Measurements from ENCODE around the gene B3GALT6. TPM values are rescaled to one million over a fixed set of nuclear protein-coding genes. Genes with fewer than 3 reads are reported as not detected.

Gene B3GALT6
- total RNA-seq, 6 experiments from 2014 or later: 24.5 to 35.7 (median 25.8) TPM

DNA sequence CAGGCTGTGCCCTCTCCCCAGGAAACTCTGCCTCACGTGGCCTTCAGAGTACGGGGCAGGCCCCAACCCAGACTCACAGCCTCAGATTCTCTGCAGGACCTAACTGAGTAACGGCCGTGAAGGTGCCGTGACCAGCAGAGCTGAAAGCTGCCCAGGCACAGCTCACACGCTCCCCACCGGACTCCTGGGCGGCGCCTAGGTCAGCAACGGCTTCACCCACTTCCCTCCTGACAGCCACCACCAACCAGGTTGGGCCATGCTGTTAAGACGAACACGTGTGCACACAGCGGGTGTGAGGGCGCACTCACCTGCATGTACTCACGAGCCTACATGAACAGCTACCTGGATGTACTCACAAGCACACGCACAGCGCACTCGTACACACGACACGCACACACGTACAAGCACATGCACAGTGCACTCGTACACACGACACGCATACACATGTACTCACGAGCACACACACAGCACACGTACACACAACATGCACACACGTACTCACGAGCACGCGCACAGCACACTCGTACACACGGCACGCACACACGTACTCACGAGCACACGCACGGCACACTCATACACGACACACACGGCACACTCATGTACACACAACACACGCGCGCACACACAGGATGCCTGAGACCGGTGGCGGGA is 9.3 kb upstream of the B3GALT6 start:
- Mint-ChIP-seq H3K4me1 (ENCODE audit: low read depth) (no peaks in the 10 kb centered on the region), H3K4me3 (no peak overlapping the region), H3K27ac (no peak overlapping the region), H3K36me3 (ENCODE audit: low read depth) (peaks cover 32% of the 10 kb centered on the region), H3K9me3 (no peaks in the 10 kb centered on the region), H3K27me3 (ENCODE audit: insufficient read depth) (0 out of 2 replicates have a peak, but pooled peaks cover under 1% of the 10 kb centered on the region)
- TF ChIP-seq, protein P1, sequence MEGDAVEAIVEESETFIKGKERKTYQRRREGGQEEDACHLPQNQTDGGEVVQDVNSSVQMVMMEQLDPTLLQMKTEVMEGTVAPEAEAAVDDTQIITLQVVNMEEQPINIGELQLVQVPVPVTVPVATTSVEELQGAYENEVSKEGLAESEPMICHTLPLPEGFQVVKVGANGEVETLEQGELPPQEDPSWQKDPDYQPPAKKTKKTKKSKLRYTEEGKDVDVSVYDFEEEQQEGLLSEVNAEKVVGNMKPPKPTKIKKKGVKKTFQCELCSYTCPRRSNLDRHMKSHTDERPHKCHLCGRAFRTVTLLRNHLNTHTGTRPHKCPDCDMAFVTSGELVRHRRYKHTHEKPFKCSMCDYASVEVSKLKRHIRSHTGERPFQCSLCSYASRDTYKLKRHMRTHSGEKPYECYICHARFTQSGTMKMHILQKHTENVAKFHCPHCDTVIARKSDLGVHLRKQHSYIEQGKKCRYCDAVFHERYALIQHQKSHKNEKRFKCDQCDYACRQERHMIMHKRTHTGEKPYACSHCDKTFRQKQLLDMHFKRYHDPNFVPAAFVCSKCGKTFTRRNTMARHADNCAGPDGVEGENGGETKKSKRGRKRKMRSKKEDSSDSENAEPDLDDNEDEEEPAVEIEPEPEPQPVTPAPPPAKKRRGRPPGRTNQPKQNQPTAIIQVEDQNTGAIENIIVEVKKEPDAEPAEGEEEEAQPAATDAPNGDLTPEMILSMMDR (IDR thresholded peaks at IDR 0.05): no peak
- no peak for DNase-seq

DNA sequence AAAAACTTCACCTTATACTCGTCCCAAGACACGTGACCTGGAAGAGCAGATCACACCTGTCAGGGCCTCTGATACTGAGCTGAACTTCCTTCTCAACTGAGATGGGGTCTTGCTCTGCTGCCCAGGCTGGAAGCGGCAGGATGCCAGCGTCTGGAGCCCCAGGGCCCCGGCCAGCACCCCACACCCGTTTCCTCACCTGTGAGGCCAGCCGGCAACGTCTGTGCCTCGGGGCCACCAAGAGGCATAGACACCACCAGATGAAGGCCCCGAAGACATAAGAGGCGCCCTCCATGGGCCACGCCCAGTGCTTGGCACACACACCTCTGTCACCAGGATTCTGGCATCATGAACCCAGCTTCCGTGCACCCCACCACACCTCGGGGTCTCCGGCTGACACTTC is 8.7 kb upstream of the B3GALT6 start:
- TF ChIP-seq, protein P1 (IDR thresholded peaks at IDR 0.05): no peak
- H3K27me3 Mint-ChIP-seq (ENCODE audit: insufficient read depth): no peaks in the 10 kb centered on the region
- H3K4me3 Mint-ChIP-seq: no peak overlapping the region
- H3K27ac Mint-ChIP-seq: no peak overlapping the region
- no peak for DNase-seq
- no peaks in the 10 kb centered on the region for H3K4me1 Mint-ChIP-seq (ENCODE audit: low read depth)
- H3K36me3 Mint-ChIP-seq (ENCODE audit: low read depth): peaks cover 28% of the 10 kb centered on the region
- H3K9me3 Mint-ChIP-seq: no peaks in the 10 kb centered on the region

DNA sequence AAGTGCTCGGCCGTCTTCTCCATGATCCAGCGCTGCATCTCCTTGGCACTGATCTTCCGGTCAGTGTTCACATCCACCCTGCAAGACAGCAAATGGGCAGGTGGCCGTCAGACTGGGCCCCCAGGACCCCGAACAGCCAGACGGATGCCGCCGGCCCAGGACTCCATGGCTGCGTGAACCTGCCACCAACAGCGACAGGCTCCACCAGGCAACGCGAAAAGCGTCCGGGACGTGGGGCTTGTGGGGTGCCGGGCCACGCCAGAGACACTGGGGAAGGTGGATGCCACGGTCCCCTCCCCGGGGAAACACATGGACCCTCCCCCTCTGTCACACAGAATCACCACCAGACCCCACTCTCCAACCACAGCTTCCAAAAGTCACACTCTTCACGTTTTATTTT is 8.1 kb upstream of the B3GALT6 start:
- H3K4me3 Mint-ChIP-seq: no peak overlapping the region
- peaks cover 28% of the 10 kb centered on the region for H3K36me3 Mint-ChIP-seq (ENCODE audit: low read depth)
- no peak overlapping the region for H3K27ac Mint-ChIP-seq
- no peaks in the 10 kb centered on the region for H3K4me1 Mint-ChIP-seq (ENCODE audit: low read depth)
- TF ChIP-seq, protein P1 (IDR thresholded peaks at IDR 0.05): no peak
- DNase-seq: no peak
- no peaks in the 10 kb centered on the region for H3K27me3 Mint-ChIP-seq (ENCODE audit: insufficient read depth)
- H3K9me3 Mint-ChIP-seq: no peaks in the 10 kb centered on the region

DNA sequence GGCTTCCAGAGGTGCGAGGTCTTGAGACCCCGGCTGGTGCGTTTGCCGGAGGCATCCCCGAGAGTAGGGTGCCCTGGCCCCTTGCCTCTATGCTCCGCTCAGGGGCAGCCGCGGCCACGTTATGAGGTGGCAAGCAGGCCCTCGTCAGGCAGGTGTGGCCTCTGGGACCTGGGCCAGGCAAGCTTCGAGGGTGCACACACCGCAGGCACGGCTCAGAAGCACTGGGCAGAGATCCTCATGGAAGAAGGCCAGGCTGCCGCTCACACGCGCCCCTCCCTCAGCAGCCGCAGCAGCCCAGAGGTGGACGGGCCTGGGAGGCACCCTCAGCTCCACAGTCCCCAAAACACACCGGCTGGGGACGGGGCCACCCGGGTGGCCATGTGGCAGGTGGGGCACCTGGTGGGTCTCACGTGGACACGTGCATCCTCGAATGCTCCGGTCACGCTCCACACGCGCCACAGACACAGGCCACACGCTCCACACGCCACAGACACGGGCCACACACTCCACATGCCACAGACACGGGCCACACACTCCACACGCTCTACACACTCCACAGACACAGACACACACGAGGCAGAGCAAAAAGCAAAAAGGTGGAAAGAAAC is 6.7 kb upstream of the B3GALT6 start:
- Mint-ChIP-seq H3K4me3 (no peak overlapping the region), H3K4me1 (ENCODE audit: low read depth) (peaks cover 7% of the 10 kb centered on the region), H3K27me3 (ENCODE audit: insufficient read depth) (0 out of 2 replicates have a peak, but pooled peaks cover 1% of the 10 kb centered on the region), H3K27ac (no peak overlapping the region), H3K36me3 (ENCODE audit: low read depth) (peaks cover 33% of the 10 kb centered on the region), H3K9me3 (no peaks in the 10 kb centered on the region)
- DNase-seq: no peak
- TF ChIP-seq, protein P1 (IDR thresholded peaks at IDR 0.05): no peak

DNA sequence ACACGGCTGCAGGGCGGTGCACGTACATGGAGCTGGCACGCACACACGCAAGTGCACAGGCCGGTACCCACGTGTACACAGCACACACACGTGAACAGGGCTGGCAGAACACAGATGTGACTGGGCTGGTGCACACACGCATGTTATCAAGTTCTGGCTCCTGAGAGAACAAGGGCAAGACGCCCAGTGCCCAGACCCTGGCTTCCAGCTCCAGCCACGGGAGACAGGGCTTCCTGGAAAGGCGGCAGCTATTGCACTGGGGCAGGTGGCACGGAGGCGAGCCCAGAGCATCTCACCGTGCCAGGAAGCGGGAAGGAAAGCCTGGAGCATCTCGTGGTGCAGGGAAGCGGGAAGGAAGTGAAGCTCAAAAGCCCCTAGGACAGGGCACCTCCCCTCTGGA is 6.1 kb upstream of the B3GALT6 start:
- H3K9me3 Mint-ChIP-seq: no peaks in the 10 kb centered on the region
- H3K4me3 Mint-ChIP-seq: no peak overlapping the region
- peaks cover 32% of the 10 kb centered on the region for H3K36me3 Mint-ChIP-seq (ENCODE audit: low read depth)

More for the DNA sequence above, 6.1 kb upstream of the B3GALT6 start:
- Mint-ChIP-seq H3K4me1 (ENCODE audit: low read depth) (peaks cover 12% of the 10 kb centered on the region), H3K27me3 (ENCODE audit: insufficient read depth) (peaks cover 4% of the 10 kb centered on the region; the same call in 1 of the 2 replicates), H3K27ac (no peak overlapping the region)
- TF ChIP-seq, protein P1 (IDR thresholded peaks at IDR 0.05): no peak
- DNase-seq: no peak

Measured in HFFc6 (cell line).